H9 (cell line): ENCODE measurements around the gene CRELD2. TPM values are rescaled to one million over a fixed set of nuclear protein-coding genes. Genes with fewer than 3 reads are reported as not detected.

ENCODE experiments used
- DNase-seq: peaks from one replicate; pipeline ENCODE4 v3.0.0-alpha.2; 2017
- H2AFZ ChIP-seq: one replicate; pipeline ENCODE4 v1.6.1; 2013; ENCODE audit warnings: mild to moderate bottlenecking, low read length, control low read depth, moderate library complexity
- H2AK5ac ChIP-seq: 2 replicates; pipeline ENCODE4 v1.6.1; 2013; ENCODE audit warnings: low read length, control low read depth, mixed read lengths; ENCODE audit not compliant: insufficient read length
- H2BK120ac ChIP-seq: one replicate; pipeline ENCODE4 v1.6.1; 2013; ENCODE audit warnings: low read depth, mild to moderate bottlenecking, low read length, control low read depth, inconsistent platforms; ENCODE audit not compliant: poor library complexity, severe bottlenecking
- H2BK12ac ChIP-seq: 2 replicates; pipeline ENCODE4 v1.6.1; 2013; ENCODE audit warnings: low read length, control low read depth, mixed read lengths, low read depth; ENCODE audit not compliant: insufficient read length
- H2BK15ac ChIP-seq: 2 replicates; pipeline ENCODE4 v1.6.1; 2013; ENCODE audit warnings: low read depth, low read length, control low read depth
- H2BK20ac ChIP-seq: one replicate; pipeline ENCODE4 v1.6.1; 2013; ENCODE audit warnings: low read depth, mild to moderate bottlenecking, low read length, control low read depth, inconsistent platforms; ENCODE audit not compliant: poor library complexity, severe bottlenecking
- H2BK5ac ChIP-seq: 2 replicates; pipeline ENCODE4 v1.6.1; 2013; ENCODE audit warnings: low read length, control low read depth, mixed read lengths; ENCODE audit not compliant: insufficient read length
- H3K14ac ChIP-seq: 2 replicates; pipeline ENCODE4 v1.6.1; 2013; ENCODE audit warnings: low read length, control low read depth; ENCODE audit not compliant: insufficient read depth
- H3K18ac ChIP-seq: 2 replicates; pipeline ENCODE4 v1.6.1; 2013; ENCODE audit warnings: low read depth, mild to moderate bottlenecking, mixed read lengths, low read length, control low read depth; ENCODE audit not compliant: insufficient read length
- H3K23ac ChIP-seq: 2 replicates; pipeline ENCODE4 v1.6.1; 2013; ENCODE audit warnings: low read length, control low read depth, mixed read lengths, low read depth; ENCODE audit not compliant: insufficient read length
- H3K23me2 ChIP-seq: 2 replicates; pipeline ENCODE4 v1.6.1; 2013; ENCODE audit warnings: low read depth, mild to moderate bottlenecking, mixed read lengths, low read length, control low read depth; ENCODE audit not compliant: insufficient read length, poor library complexity, severe bottlenecking
- H3K27ac ChIP-seq: 2 replicates; pipeline ENCODE4 v1.5.1; 2013; ENCODE audit warnings: low read length, control low read depth, mixed read lengths, low read depth; ENCODE audit not compliant: insufficient read length
- H3K27me3 ChIP-seq: 2 replicates; pipeline ENCODE4 v1.6.1; 2013; ENCODE audit warnings: low read length, control low read depth, inconsistent platforms; ENCODE audit not compliant: insufficient read depth
- H3K4ac ChIP-seq: 2 replicates; pipeline ENCODE4 v1.6.1; 2013; ENCODE audit warnings: low read depth, mild to moderate bottlenecking, control low read depth, inconsistent platforms, low read length, moderate library complexity
- H3K4me1 ChIP-seq: 2 replicates; pipeline ENCODE4 v1.6.1; 2013; ENCODE audit warnings: low read length, control low read depth, inconsistent platforms; ENCODE audit not compliant: insufficient read depth
- H3K4me2 ChIP-seq: 2 replicates; pipeline ENCODE4 v1.6.1; 2013; ENCODE audit warnings: low read length, control low read depth, mixed read lengths; ENCODE audit not compliant: insufficient read length, insufficient read depth
- H3K56ac ChIP-seq: 2 replicates; pipeline ENCODE4 v1.6.1; 2013; ENCODE audit warnings: low read depth, mild to moderate bottlenecking, mixed read lengths, low read length, control low read depth; ENCODE audit not compliant: insufficient read length
- H3K79me1 ChIP-seq: 2 replicates; pipeline ENCODE4 v1.6.1; 2013; ENCODE audit warnings: low read depth, mild to moderate bottlenecking, moderate library complexity, low read length, control low read depth, inconsistent platforms; ENCODE audit not compliant: insufficient read depth, poor library complexity, severe bottlenecking
- H3K79me2 ChIP-seq: 2 replicates; pipeline ENCODE4 v1.6.1; 2013; ENCODE audit warnings: low read length, control low read depth, inconsistent platforms; ENCODE audit not compliant: insufficient read depth
- H3K9ac ChIP-seq: 2 replicates; pipeline ENCODE4 v1.6.1; 2013; ENCODE audit warnings: low read length, control low read depth, mixed read lengths; ENCODE audit not compliant: insufficient read length; ENCODE audit errors: extremely low read depth
- H3K9me3 ChIP-seq: one replicate; pipeline ENCODE4 v1.6.1; 2013; ENCODE audit warnings: low read depth, low read length, inconsistent platforms; ENCODE audit not compliant: control insufficient read depth
- H3T11ph ChIP-seq: one replicate; pipeline ENCODE4 v1.6.1; 2013; ENCODE audit warnings: mild to moderate bottlenecking, low read length, control low read depth, inconsistent platforms
- H4K20me1 ChIP-seq: one replicate; pipeline ENCODE4 v1.6.1; 2013; ENCODE audit not compliant: control insufficient read depth, insufficient read length, insufficient read depth
- H4K5ac ChIP-seq: 2 replicates; pipeline ENCODE4 v1.6.1; 2013; ENCODE audit warnings: low read depth, mild to moderate bottlenecking, mixed read lengths, low read length, control low read depth; ENCODE audit not compliant: insufficient read length
- H4K8ac ChIP-seq: replicated peaks from 2 replicates; pipeline ENCODE4 v1.6.1; 2013; ENCODE audit warnings: low read length, control low read depth, mixed read lengths, low read depth; ENCODE audit not compliant: insufficient read length
- H4K91ac ChIP-seq: 2 replicates; pipeline ENCODE4 v1.6.1; 2013; ENCODE audit warnings: low read depth, mild to moderate bottlenecking, moderate library complexity, mixed read lengths, low read length, control low read depth; ENCODE audit not compliant: insufficient read length
- H3K27ac Mint-ChIP-seq, 3 experiments: 2 replicates in 2 of 3; 3 replicates in 1 of 3; pipeline ENCODE4 v1.8.0; 2020 to 2021; ENCODE audit warnings: mixed read lengths in 3 of 3, mild to moderate bottlenecking in 1 of 3, moderate library complexity in 1 of 3
- H3K27me3 Mint-ChIP-seq: 2 replicates; pipeline ENCODE4 v1.8.0; 2021; ENCODE audit warnings: low read depth, mild to moderate bottlenecking, moderate library complexity, mixed read lengths
- H3K36me3 Mint-ChIP-seq, 3 experiments: 2 replicates in 2 of 3; 3 replicates in 1 of 3; pipeline ENCODE4 v1.8.0; 2020 to 2021; ENCODE audit warnings: low read depth in 3 of 3, mixed read lengths in 3 of 3; ENCODE audit not compliant: insufficient read depth in 1 of 3
- H3K4me1 Mint-ChIP-seq, 2 experiments: 2 replicates each; pipeline ENCODE4 v1.8.0; 2020; ENCODE audit warnings: mixed read lengths in 2 of 2
- H3K4me3 Mint-ChIP-seq, 2 experiments: 2 replicates in 1 of 2; 3 replicates in 1 of 2; pipeline ENCODE4 v1.8.0; 2020 to 2021; ENCODE audit warnings: mild to moderate bottlenecking in 2 of 2, mixed read lengths in 2 of 2, moderate library complexity in 1 of 2
- H3K9me3 Mint-ChIP-seq, 2 experiments: 2 replicates in 1 of 2; 3 replicates in 1 of 2; pipeline ENCODE4 v1.8.0; 2020; ENCODE audit warnings: mild to moderate bottlenecking in 2 of 2, mixed read lengths in 2 of 2, moderate library complexity in 1 of 2
- CTCF ChIP-seq: fragments of 200-600 bp; sonication (generic); conservative IDR thresholded peaks from 3 replicates; pipeline ENCODE4 v1.8.0; 2021; ENCODE audit warnings: antibody characterized with exemption, mild to moderate bottlenecking
- WGBS: extraction: QIAGEN DNeasy Blood & Tissue Kit; methylation state at CpG from one replicate; pipeline ENCODE4 v1.1.7; 2013; ENCODE audit warnings: missing lambda C conversion rate, low lambda C conversion rate, mixed read lengths; ENCODE audit not compliant: insufficient read length; ENCODE audit errors: extremely low coverage; 5-methylcytosine and 5-hydroxymethylcytosine counted together
- total RNA-seq: library from RNA; stranded (reverse); gene quantifications from 2 replicates; pipeline ENCODE4 v1.2.1, GENCODE V29; 2021

The CRELD2 gene
- total RNA-seq, 1 experiment from 2014 or later: 34.7 TPM

GRCh38 chr22:49933236-49934159 is 15.1 kb downstream of the CRELD2 start:
- Histone ChIP-seq H3K18ac (no peak overlapping the region), H4K91ac (no peak overlapping the region), H3K4ac (no peak overlapping the region), H3K27ac (no peak overlapping the region), H3K9me3 (no peaks in the 10 kb centered on the region), H3K56ac (no peak overlapping the region), H3K79me2 (no peaks in the 10 kb centered on the region), H3K14ac (no peak overlapping the region), H3K4me2 (no peak overlapping the region), H4K20me1 (no peaks in the 10 kb centered on the region), H3T11ph (no peak overlapping the region), H2BK15ac (no peak overlapping the region), H2AFZ (no peak overlapping the region), H2AK5ac (no peak overlapping the region), H3K23me2 (peaks cover 9% of the 10 kb centered on the region), H3K23ac (no peak overlapping the region), H2BK12ac (no peak overlapping the region), H2BK120ac (no peak overlapping the region), H2BK5ac (no peak overlapping the region), H3K9ac (no peak overlapping the region), H2BK20ac (no peak overlapping the region), H3K79me1 (no peaks in the 10 kb centered on the region), H4K5ac (no peak overlapping the region), H3K27me3 (no peaks in the 10 kb centered on the region; the same call in 1 of the 2 replicates), H3K4me1 (peaks cover 2% of the 10 kb centered on the region; the same call in 1 of the 2 replicates), H4K8ac (no peak overlapping the region)
- Mint-ChIP-seq H3K27me3 (peaks cover 25% of the 10 kb centered on the region), H3K4me3 (peak overlapping the region in 1 of 2 experiments; percentile 10; a peak in 2 of 5 replicates), H3K27ac (peak overlapping the region in 1 of 3 experiments; percentile 77; a peak in 2 of 7 replicates), H3K4me1 (peaks cover 9 to 10% of the 10 kb centered on the region in 2 experiments), H3K36me3 (no peaks in the 10 kb centered on the region), H3K9me3 (no peaks in the 10 kb centered on the region)
- DNase-seq: no peak
- WGBS: no CpG with 5 or more reads among the region's 27 CpGs
- no peak for TF ChIP-seq CTCF
